DMS53 (cell line): ENCODE measurements around the gene MAFG.
A peak's percentile ranks its signal among the peaks of the same experiment; 100 is the strongest.
"Not testable (repeated sequence)": the region's sequence is repeated elsewhere in the genome, so short reads cannot be mapped to it uniquely, and the experiment has no call there.

Experiments
- DNase-seq: peaks from one replicate; lab custom pipeline; 2025; lab: John Stamatoyannopoulos, UW

Gene MAFG

DNA sequence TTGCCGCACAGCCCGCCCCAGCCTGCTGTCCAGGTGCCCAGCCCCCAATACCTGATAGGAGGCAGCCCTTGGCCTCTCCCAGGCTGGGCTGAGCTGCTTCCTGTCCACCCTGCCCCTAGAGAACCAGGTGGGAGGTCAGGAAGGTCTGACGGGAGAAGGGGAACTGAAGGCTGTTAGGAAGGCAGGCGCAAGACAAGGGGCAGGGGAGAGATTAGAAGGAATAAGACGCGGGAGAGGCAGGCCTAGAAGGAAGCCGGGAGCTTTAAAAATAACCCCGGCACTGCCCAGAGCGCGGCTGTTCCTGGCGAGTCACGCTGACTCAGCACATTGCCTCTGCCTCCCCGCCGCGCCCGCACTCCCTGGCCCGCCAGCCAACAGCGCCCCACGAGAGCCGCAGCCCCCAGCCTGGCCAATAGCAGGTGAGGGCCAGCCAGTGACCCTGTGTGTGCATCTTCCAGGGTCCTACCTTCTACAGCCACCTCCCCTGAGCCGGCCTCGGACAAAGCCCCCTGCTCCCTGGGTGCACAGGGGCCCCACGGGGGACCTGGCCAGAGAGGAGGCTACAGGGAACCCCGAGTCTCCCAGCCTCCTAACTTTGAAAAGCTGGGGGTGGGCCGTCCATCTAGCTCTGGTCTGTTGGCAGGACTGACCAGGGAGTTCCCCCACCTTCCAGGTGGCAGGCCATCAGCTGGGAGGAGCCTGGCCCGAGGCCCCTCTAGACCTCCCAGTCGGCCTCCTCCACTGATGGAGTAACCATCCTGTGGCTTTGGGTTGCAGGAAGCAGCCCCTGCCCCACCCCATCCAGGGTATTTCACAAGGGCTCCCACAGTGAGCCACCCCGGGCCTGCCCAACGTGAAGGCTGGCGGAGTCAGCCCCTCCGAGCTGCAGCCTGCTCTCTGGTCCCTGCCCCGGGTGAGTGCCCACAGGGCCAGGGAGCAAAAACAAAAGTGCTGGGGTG is 4.0 kb downstream of the MAFG start:
- DNase-seq: no peak

DNA sequence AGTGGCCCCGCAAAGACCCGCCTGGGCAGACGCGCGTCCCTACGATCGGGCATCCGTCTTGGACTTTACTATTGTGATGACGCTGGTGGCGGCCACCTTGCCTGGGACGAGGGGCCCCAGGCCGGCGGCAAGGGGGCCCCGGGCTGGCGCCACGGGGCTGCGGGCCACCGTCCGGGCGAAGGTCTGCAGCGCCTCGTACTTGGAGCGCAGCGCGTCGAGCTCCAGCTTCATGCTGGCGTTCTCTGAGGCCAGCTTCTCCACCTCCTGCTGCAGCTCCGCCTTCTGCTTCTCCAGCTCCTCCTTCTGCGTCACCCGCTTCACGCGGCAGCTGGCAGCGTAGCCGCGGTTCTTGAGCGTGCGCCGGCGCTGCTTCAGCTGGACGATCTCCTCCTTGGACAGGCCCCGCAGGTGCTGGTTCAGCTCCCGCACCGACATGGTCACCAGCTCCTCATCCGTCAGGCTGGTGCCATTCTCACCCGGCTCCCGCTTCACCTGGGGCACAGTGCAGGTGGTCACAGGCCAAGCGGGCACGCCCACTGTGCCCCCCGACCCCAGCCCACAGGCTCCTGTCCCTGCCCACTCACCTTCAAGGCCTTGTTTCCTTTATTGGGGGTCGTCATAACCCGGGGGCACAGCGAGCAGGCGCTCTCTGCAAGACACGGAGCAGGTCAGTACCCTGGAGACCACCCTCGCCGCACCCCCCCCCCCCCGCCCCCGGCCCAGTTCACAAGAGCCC is 4.8 kb downstream of the MAFG start:
- no peak for DNase-seq

DNA sequence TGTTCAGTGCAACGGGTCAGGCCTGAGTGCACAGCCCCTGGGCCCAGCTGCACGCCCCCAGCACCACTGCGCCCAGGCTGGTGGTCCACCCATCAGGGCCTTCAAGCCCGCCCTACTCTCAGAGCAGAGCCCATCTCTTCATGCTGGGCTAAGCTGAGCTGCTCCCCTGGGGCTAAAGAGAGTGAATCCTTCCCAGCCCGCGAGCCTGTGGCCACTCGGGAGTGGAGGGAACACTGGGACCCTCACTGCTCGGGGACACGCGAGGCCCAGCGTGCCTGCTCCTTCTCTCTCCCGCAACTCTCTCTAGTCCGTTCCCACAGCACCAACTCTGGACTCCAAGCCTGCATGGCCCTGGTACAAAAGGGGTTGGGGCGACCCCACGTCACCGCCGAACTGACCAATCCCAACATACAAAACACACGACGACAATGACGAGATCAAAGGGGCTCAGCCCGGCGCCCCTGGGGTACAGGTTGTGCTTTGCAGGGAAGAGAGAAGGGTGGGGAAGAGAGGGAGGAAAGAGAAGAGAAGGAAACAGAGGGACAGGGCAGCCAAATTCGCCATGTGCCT is 5.5 kb downstream of the MAFG start:
- DNase-seq: no peak

GRCh38 chr17:81921537-81921862 is 6.0 kb downstream of the MAFG start:
- DNase-seq: no peak

GRCh38 chr17:81920612-81921536 is 6.7 kb downstream of the MAFG start:
- DNase-seq: no peak

GRCh38 chr17:81918832-81919545 is 8.5 kb downstream of the MAFG start:
- no peak for DNase-seq

- not testable (repeated sequence) for DNase-seq
Measured at GRCh38 chr17:81918333-81918669, 9.2 kb downstream of the MAFG start.

- peak; percentile 89 for DNase-seq
Measured at GRCh38 chr17:81917565-81918332, 9.8 kb downstream of the MAFG start, which contains the start of gene SIRT7. Gene SIRT7 (minus strand): TSS chr17:81918176. CDS start chr17:81918131, 45 bp downstream.

- no peak for DNase-seq
Measured at GRCh38 chr17:81916234-81917001, 11.1 kb downstream of the MAFG start.

GRCh38 chr17:81915331-81915730 is 12.2 kb downstream of the MAFG start:
- DNase-seq: no peak

GRCh38 chr17:81914103-81914850 is 13.3 kb downstream of the MAFG start:
- no peak for DNase-seq

DNA sequence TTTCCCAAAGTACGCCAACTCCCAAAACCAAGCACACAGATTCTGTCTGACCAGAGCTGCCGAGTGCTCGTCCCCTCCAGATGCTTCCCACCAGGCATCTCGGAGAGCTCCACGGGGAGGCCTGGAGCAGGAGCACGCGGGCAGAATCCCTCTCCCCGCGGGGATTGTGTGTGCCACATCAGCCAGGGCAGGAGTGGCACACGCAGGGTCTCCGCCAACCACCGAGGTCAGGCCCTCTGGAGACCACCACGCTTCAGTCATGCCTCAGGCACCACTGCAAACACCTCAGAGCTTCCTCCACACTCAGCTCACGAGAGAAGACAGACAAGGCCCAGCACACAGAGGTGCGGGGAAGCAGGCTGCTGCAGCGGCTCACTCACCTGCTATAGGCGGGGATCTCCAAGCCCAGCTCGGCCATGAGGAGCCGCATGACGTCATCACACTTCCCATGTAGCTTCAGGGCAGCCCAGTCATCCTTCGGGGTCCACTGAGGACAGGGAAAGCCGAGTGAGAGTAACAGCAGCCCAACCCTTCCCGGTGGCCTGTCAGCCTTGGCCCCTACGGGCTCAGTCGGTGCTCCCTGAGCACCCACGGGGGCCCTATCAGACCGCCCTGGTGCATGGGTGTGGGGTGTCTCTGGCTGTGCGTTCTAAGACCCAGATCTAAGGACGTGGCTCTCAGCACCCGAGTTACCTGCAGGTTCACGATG is 14.0 kb downstream of the MAFG start:
- DNase-seq: no peak

DNA sequence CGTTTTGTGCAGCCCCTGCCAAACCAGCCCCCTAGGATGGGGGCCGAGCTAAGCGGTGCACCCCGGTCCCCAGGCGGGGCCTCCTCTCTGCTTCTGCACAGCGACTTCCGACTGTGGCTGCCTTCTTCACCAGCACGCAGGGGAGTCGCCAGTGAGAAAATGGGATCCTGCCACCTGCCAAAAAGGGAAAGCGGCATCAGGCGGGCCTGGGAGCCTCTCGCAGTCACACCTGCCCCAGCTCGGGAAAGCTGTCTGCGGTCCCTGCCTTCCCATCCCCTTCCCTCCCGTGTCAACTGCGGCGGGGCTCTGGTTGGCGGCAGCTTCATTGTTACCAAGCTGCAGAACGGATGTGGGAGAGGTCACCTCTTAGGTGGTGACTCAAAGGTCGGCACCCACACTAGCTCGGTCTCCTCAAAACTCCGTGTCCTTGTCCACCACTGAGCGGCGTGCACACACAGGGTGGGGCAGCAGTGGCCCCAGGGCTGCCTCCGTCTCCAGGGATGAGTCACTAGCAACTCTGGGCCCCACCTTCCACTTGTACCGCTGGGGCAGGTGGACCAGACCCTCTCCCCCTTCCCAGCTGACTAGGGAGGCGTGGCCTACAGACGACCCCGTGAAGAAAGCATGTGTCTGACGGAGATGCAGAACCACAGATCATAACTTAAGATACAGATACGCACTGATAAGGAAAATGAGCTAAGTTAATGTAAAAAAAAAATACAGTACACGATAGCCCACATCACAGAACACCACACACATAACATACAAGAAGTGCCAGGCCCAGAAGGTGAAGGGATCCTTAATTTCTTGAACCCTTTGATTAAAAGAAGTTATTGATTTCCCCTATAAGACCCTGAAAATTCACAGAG is 14.9 kb downstream of the MAFG start:
- DNase-seq: no peak

DNA sequence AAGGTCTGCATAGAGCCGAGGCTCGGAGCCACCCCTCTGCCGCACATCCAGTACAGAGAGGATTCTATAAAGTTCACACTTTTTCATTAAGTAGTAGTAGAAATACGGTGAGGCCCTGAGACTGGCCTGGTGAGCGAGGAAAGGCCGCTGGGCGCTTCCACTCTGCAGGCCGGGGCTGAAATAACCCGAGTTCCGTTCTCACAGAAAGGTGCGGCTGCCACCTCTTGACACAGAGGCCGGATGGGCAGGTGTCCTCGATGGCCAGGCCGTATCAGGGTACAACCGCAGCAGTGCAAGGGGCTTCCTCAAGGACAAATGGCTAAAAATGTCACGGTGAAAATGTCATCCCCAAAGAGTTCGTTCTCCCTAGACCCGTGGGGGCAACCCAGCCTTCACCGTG is 15.6 kb downstream of the MAFG start:
- no peak for DNase-seq

GRCh38 chr17:81911277-81911961 is 16.1 kb downstream of the MAFG start, which contains the start of gene PCYT2:
Gene PCYT2 (minus strand): TSS chr17:81911399. CDS start chr17:81911355, 44 bp downstream.
- peak; percentile 98 for DNase-seq

- peak; percentile 67 for DNase-seq
Measured at GRCh38 chr17:81910840-81911276, 16.7 kb downstream of the MAFG start.
